Measurements from ENCODE around the gene GPR33.
A peak's percentile ranks its signal among the peaks of the same experiment; 100 is the strongest.
"Not testable (repeated sequence)": the region's sequence is repeated elsewhere in the genome, so short reads cannot be mapped to it uniquely, and the experiment has no call there.

Gene GPR33

GRCh38 chr14:31487886-31488285, at the start of gene GPR33:
TSS of gene GPR33 (minus strand) at chr14:31488039. CDS start at chr14:31483965, 4,074 bp downstream.
- DNase-seq: no peak

GRCh38 chr14:31536201-31536960, 48.5 kb upstream of the GPR33 start:
- DNase-seq: no peak

GRCh38 chr14:31530136-31530535, 42.3 kb upstream of the GPR33 start:
- DNase-seq: no peak

GRCh38 chr14:31529053-31529452, 41.2 kb upstream of the GPR33 start:
- DNase-seq: no peak

- no peak for DNase-seq
Measured at GRCh38 chr14:31527546-31527945, 39.7 kb upstream of the GPR33 start.

- no peak for DNase-seq
Measured at GRCh38 chr14:31527087-31527486, 39.2 kb upstream of the GPR33 start.

- DNase-seq: no peak
Measured at GRCh38 chr14:31510855-31511254, 23.0 kb upstream of the GPR33 start.

- DNase-seq: peak; percentile 33
Measured at GRCh38 chr14:31510222-31510621, 22.4 kb upstream of the GPR33 start.

GRCh38 chr14:31508135-31508534, 20.3 kb upstream of the GPR33 start:
- no peak for DNase-seq

- peak; percentile 44 for DNase-seq
Measured at GRCh38 chr14:31505411-31505810, 17.6 kb upstream of the GPR33 start.

- DNase-seq: no peak
Measured at GRCh38 chr14:31501870-31502269, 14.0 kb upstream of the GPR33 start.

GRCh38 chr14:31492759-31493498, 5.1 kb upstream of the GPR33 start:
- no peak for DNase-seq

- no peak for DNase-seq
Measured at GRCh38 chr14:31489691-31490090, 1.9 kb upstream of the GPR33 start.

- no peak for DNase-seq
Measured at GRCh38 chr14:31486764-31487163, 1.1 kb downstream of the GPR33 start.

GRCh38 chr14:31484754-31485153, 3.1 kb downstream of the GPR33 start:
- no peak for DNase-seq

GRCh38 chr14:31480156-31480555, 7.7 kb downstream of the GPR33 start:
- DNase-seq: no peak

GRCh38 chr14:31479027-31479426, 8.8 kb downstream of the GPR33 start:
- DNase-seq: no peak

GRCh38 chr14:31477248-31477647, 10.6 kb downstream of the GPR33 start:
- no peak for DNase-seq

GRCh38 chr14:31476131-31476866, 11.5 kb downstream of the GPR33 start:
- DNase-seq: no peak

- no peak for DNase-seq
Measured at GRCh38 chr14:31466554-31466953, 21.3 kb downstream of the GPR33 start.

GRCh38 chr14:31465111-31465510, 22.7 kb downstream of the GPR33 start:
- no peak for DNase-seq

GRCh38 chr14:31462450-31462849, 25.4 kb downstream of the GPR33 start:
- DNase-seq: not testable (repeated sequence)

- DNase-seq: no peak
Measured at GRCh38 chr14:31461545-31461944, 26.3 kb downstream of the GPR33 start.

Measured in kidney glomerular epithelial cell (primary cell).